GM19397 (cell line): ENCODE measurements around the gene MPC2.
A peak's percentile ranks its signal among the peaks of the same experiment; 100 is the strongest.
"Not testable (repeated sequence)": the region's sequence is repeated elsewhere in the genome, so short reads cannot be mapped to it uniquely, and the experiment has no call there.

ENCODE experiments used
- ATAC-seq: cut with Tn5 transposase; IDR thresholded peaks from one replicate; pipeline ENCODE4 v1.9.1; 2021; ENCODE audit warnings: mild to moderate bottlenecking, moderate library complexity; ENCODE audit not compliant: unreplicated experiment

MPC2 gene

DNA sequence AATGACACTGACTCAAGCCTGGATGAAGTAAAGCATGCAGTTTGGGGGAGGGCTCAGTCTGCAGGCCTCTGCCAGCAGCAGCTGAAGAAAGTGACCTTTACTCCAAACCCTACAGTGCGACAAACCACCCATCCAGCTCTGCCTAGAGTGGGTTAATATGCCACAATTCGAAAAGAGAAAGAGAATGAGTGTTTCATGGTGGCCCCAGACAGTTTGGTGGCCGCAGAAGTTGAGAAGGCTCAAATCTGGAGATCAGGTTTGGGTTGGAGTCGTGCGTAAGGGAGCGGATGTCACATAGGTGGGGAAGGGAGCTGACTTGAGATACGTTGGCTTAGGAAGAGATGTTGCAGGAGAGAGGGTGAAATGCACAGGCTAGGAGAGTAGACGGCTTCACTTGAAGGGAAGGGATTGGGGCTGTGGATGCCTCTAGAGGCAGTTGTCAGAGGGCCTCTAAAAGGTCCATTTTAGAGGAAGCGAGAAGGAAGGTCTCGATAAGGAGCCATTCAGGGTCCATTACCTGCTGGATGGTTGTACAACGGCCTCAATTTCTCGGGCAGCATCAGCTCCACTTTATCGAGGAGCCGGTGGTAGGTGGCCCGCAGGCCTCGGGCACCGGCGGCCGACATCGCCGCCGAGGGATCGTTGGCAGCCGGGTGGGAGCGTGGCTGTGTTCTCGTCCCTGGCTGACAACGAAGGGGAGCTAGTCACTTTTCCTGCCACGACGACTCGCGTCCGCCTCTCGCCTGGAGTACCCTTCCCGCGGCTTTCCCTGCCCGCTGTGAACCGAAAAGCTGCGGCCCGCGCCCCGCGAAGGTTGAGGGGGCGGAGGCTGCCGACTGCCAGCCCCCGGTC lies 1.4 kb downstream of the MPC2 start:
- peak; percentile 11 for ATAC-seq

DNA sequence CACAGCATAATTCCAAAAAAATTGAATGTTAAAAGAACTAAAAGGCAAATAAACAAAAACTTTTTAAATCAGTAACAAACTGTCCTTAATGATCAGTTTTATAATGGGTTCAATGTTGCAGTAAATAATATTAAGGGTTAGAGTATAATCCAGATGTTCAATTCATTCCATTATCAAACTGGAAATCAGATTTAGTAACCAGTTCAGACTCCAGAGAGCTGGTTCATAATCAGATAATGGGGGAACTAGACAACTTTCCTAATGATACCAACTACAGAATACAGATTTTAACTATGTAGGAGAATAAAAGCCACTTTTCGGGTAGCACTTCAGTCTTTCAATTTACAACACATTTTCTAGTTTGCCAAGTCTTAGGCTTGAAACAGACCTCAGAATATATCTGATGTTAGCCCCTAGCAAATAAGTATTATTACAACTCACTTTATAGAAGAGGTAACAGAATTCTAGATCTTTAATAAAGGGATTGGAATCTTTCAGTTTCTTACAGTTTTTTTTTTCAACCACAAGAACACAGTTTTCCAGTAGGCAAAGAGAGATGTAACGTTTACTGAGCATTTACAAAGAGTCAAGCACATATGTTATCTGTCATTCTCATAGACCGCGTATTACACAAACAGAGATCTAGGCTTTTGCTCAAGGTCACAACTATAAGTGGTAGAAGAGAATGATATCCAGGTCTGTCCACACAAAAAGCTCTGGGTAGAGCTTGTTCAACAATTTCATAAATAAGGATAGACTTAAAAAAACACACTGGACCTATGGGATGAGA lies 2.3 kb downstream of the MPC2 start:
- no peak for ATAC-seq

- ATAC-seq: no peak
Measured at GRCh38 chr1:167933788-167934187, 3.1 kb downstream of the MPC2 start.

DNA sequence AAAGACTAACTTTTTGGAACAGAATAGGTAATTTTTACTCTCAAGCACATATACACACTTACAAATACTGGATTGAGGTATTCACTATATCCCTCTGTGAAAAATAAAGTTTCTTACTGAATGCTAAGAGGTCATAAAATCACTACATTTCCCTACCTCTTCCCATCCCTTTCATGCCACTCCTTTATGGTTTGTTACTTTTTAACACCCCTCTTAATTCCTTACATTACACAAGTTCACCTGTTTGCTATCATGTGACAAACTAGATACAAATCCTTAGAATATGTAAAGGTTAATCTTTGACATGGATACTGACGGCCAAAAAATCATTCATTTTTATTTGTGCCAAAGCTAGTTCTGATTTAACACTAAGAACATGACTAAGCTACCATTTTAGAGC lies 7.1 kb downstream of the MPC2 start:
- no peak for ATAC-seq

DNA sequence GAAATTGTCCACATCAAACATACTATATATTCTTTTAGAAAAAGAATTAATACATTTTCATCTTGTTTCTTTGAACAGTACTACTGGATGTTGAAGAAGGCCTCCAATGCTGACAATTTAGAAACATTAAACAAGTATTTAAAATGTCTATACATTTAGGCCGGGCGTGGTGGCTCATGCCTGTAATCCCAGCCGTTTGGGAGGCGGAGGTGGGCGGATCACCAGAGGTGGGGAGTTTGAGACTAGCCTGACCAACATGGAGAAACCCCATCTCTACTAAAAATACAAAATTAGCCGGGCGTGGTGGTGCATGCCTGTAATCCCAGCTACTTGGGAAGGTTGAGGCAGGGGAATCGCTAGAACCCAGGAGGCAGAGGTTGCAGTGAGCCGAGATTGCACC lies 8.0 kb downstream of the MPC2 start:
- ATAC-seq: not testable (repeated sequence)

DNA sequence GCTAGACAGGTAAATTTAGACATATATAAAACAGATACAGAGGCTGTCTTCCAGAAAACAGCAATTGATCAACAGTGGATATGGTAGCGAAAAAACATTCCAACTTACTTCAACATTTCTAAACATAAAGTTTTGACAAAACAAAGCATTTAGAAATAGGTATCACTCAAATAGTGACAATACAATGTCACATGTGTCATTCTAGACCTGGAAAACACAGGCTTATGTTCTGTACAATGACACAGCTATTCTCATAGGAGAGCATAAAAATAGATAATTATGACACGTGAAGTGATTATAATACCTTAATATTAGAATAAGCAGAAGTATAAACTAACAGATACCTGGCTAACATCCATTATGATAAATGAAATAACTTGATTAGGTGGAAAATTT lies 8.4 kb downstream of the MPC2 start:
- no peak for ATAC-seq

DNA sequence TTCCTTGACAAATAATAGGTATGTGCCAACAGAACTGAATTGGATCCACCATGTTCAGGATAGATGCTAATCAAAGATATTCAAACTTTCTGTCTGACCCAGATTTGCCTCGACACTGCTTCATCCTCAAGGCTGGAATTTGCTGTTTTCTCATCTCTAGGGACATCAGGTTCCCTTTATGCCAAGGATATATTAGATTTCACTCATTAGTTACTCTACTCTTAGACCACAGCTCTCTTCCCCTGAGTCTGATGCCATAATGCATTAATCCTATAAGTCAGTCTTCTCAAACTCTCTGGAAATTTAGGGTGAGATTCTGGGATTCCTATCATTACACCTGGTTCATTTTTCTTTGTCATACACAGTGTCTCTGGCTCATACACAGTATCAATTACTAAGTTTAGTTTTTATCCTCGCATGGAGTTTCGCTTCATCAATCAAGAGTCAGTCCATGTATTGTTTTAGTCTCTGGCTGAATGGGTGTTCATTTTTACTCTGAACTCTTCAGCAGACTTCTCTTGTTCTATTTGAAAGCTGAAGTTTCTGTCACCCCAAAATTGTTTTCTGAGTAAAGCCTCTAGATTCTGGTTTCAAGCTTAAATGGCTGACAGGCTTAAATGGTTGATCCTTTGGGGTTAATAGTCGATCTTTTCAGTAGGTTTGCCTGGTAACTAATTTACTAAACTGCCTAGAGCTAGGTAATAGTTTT lies 9.7 kb downstream of the MPC2 start:
- ATAC-seq: peak; percentile 52

DNA sequence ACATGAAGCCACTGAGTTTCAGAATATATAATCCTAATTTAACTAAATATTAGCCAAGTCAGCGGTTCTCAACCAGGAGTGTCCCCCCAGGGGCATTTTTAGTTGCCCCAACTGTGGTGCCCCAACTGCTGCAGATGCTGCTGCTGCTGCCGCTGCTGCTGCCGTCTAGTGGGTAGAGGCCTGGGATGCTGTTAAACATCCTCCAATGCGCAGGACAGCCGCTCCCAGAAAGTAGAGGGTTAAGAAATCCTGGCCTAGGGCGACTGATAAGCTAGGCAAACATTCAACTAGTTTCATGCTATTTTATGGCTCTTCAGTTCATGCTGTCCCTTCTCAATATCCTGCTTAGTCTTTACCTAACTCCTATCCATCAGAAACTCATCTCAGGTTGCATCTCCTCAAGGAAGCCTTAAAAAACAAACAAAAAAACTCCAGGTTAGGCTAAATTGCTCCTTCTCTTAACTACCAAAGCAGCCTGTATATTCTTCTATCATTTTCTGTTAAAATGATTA lies 10.3 kb downstream of the MPC2 start:
- ATAC-seq: no peak

DNA sequence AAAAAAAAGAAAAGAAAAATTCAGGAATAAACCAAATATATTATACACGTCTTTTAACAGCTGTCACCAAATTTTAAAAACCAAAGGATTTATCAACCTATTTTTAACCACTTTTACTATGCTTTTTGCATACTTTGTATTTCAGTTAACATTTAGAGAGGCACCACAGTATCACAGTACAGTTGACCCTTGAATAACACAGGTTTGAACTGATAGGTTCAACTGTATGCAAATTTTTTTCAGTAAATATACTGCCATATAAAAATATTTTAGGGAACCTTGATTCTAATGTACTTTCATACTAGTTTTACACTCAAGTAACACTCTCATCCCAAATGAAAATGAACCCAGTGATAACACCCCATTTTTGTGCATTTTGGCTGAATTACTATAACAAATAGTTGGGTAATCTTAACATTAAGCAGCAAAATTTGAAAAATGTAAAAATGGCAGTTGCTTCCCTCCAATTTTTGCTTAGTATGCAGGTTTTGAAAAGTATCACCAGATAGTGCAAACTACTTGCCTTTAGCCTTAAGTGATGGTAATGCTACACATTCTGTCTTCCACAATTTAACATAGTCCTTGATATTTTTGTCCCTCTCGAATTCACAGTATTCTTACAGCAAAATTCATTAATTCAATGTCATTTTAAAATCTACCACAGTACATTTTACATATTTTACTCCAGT lies 12.2 kb downstream of the MPC2 start:
- no peak for ATAC-seq

DNA sequence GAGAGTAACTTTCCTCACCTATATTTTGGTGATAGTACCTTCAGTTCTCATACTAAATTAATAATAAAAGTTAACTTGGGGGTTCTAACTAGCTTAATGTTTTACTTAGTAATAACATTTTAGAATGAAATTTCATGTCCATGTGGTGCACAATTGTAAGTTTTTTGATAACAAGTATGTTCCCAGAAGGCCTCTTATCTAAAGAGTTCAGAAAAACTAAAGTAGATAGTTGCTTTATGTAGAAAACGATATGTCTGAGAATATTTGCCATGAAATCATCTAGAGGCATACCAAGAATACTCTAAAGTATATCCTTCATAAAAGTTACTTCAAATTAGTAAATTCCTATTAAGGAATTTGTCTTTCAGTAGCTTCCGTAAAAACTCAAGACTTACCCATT lies 12.8 kb downstream of the MPC2 start:
- no peak for ATAC-seq

GRCh38 chr1:167923324-167924056 lies 13.4 kb downstream of the MPC2 start:
- no peak for ATAC-seq

DNA sequence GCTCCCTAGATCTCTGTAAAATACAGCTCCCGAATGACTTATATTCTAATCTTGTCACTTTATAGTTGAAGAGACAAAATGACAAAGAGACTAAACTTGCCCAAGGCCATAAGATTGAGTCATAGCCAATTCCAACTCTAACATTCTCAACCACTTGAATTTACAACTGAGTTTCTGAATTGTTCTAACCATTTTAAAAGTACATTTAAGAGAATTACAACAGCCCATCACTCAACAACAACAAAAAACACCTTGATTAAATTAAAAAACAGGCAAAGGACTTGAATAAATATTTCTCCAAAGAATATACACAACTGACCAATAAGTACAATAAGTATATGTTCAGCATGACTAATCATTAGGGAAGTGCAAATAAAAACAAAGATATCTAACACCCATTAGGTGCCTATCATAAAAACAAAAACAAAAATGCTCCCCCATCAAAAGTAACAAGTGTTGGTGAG lies 14.2 kb downstream of the MPC2 start:
- ATAC-seq: no peak

- ATAC-seq: no peak
Measured at GRCh38 chr1:167922023-167922422, 14.8 kb downstream of the MPC2 start.

GRCh38 chr1:167916766-167917511 lies 19.9 kb downstream of the MPC2 start:
- no peak for ATAC-seq

- ATAC-seq: no peak
Measured at GRCh38 chr1:167915569-167915968, 21.3 kb downstream of the MPC2 start.

GRCh38 chr1:167913895-167914496 lies 22.9 kb downstream of the MPC2 start, which contains the start of gene ADCY10:
ADCY10 (minus strand) TSS chr1:167914134; CDS start chr1:167905140, 8,994 bp downstream.
- no peak for ATAC-seq

DNA sequence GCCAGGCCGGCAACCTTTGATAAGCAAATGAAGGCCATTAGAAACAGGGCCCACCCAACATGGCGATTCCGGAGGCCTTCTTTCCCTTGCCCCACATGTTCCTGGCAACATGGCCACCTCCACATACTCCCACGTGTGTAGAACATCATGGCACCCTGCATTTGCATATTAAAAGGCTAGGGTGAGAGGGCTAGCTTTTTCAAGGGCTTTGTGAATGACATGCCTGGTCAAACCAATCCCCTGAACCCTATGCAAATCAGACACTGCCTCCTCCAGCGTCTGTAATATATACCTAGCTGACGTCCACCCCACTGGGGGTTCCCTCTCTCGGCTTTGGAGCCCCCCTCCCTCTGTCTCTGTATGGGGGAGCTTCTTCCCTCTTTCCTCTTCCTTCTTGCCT lies 24.6 kb downstream of the MPC2 start:
- ATAC-seq: no peak

DNA sequence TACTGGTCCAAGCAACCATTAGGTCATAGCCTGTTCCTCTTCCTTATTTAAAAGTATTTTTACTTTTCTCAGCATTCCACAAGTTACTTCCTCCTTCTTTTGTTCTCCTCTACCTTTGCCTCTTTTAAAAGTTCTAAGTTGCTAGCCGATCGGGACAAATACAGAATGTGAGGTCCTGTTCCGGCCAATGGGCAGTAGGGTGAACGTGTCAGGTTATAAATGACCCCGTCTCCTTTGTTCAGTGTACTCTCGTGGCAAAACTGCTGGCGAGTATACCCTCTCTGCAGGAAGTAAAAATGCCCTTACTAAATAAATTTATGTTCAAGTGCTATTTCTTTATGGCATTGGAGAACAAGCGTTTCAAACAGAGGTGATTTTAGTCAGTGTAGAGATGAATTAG lies 25.5 kb downstream of the MPC2 start:
- no peak for ATAC-seq

- no peak for ATAC-seq
Measured at GRCh38 chr1:167910530-167910929, 26.3 kb downstream of the MPC2 start.
